ENCODE measurements around the gene FGF10. TPM values are rescaled to one million over a fixed set of nuclear protein-coding genes. Genes with fewer than 3 reads are reported as not detected.
A peak's percentile ranks its signal among the peaks of the same experiment; 100 is the strongest.

FGF10 gene
- total RNA-seq (10 to 100 TPM in 3 of 5 donors, 1 to 10 TPM in 1, not detected in 1; 3.5 to 31.2 (median 19.9) TPM), polyA plus RNA-seq (10 to 100 TPM in 1 of 3 donors, 1 to 10 TPM in 2; 1.4 to 13.6 (median 5.4) TPM)
- long read RNA-seq, donor 1, partial matches to known transcripts = 0 of 2 reads
- long read RNA-seq, donor 1, other reads (novel, unspliced or antisense) = 0 of 2 reads
- long read RNA-seq, donor 2 = 0 reads
- long read RNA-seq, donor 3 = 0 reads
- long read RNA-seq, donor 4, partial matches to known transcripts = 0 of 2 reads
- long read RNA-seq, donor 4, other reads (novel, unspliced or antisense) = 0 of 2 reads
- long read RNA-seq, donor 5, partial matches to known transcripts = 0 of 1 reads
- long read RNA-seq, donor 5, other reads (novel, unspliced or antisense) = 0 of 1 reads
- long read RNA-seq, donor 6, partial matches to known transcripts = 0 of 5 reads
- long read RNA-seq, donor 6, other reads (novel, unspliced or antisense) = 0 of 5 reads
- long read RNA-seq, donor 7, transcript FGF10-201 (3 exons, 2,193 nt) = major isoform, 5 of 5 reads
- long read RNA-seq, donor 7, partial matches to known transcripts = 0 of 5 reads
- long read RNA-seq, donor 7, other reads (novel, unspliced or antisense) = 0 of 5 reads
- long read RNA-seq, donor 8, partial matches to known transcripts = 0 of 2 reads
- long read RNA-seq, donor 8, other reads (novel, unspliced or antisense) = 0 of 2 reads
- long read RNA-seq, donor 9 = 0 reads
- long read RNA-seq, donor 10 = 0 reads

GRCh38 chr5:44389090-44389822, at the start of gene FGF10:
TSS of gene FGF10 (minus strand) at chr5:44389420. CDS start at chr5:44388682, 738 bp downstream.
- Histone ChIP-seq H3K27me3 (peaks cover 0 to 42% (median 36%) of the 10 kb centered on the region in 3 donors), H3K9me3 (no peaks in the 10 kb centered on the region), H3K36me3 (no peaks in the 10 kb centered on the region), H3K4me1 (peaks cover 6 to 33% (median 19%) of the 10 kb centered on the region in 4 donors), H3K4me3 (peak within 1 kb of the TSS; percentile 48 to 57 (median 52)), H3K27ac (peak within 1 kb of the TSS in 4 of 5 donors; percentile 64 to 76 (median 74))
- 2 to 4% (median 3%) methylated on average over 33 to 35 of the region's 35 CpGs for WGBS, 5 donors
- no peak for TF ChIP-seq POLR2AphosphoS5 (IDR thresholded peaks at IDR 0.05)
- no peak for TF ChIP-seq POLR2A (IDR thresholded peaks at IDR 0.05)
- TF ChIP-seq EP300 (IDR thresholded peaks at IDR 0.05) = no peak
- TF ChIP-seq CTCF (IDR thresholded peaks at IDR 0.05) = no peak
- intact Hi-C loops (cut with DNase I; ENCODE audit: low total_unique reads) = no loop called here
- DNase-seq = peak in 1 of 2 donors; percentile 77

- Histone ChIP-seq H3K9me3 (no peaks in the 10 kb centered on the region), H3K4me1 (no peaks in the 10 kb centered on the region), H3K4me3 (no peak overlapping the region), H3K36me3 (no peaks in the 10 kb centered on the region), H3K27me3 (no peaks in the 10 kb centered on the region), H3K27ac (no peak overlapping the region)
- no peak for DNase-seq
- TF ChIP-seq CTCF (IDR thresholded peaks at IDR 0.05) (no peak), POLR2AphosphoS5 (IDR thresholded peaks at IDR 0.05) (no peak), POLR2A (IDR thresholded peaks at IDR 0.05) (no peak), EP300 (IDR thresholded peaks at IDR 0.05) (no peak)
- intact Hi-C loops (cut with DNase I; ENCODE audit: low total_unique reads) = no loop called here
- WGBS, 5 donors = 83 to 91% (median 87%) methylated on average over 1 of the region's 1 CpG
These were observed 37.7 kb upstream of the FGF10 start for GRCh38 chr5:44426944-44427343.

- 69 to 88% (median 86%) methylated on average over 3 of the region's 3 CpGs for WGBS, 5 donors
- intact Hi-C loops (cut with DNase I; ENCODE audit: low total_unique reads) = no loop called here
- H3K4me1 ChIP-seq = no peaks in the 10 kb centered on the region
- H3K27ac ChIP-seq = no peak overlapping the region
- no peaks in the 10 kb centered on the region for H3K9me3 ChIP-seq
- no peak overlapping the region for H3K4me3 ChIP-seq
- no peaks in the 10 kb centered on the region for H3K27me3 ChIP-seq
- no peak for DNase-seq
- no peaks in the 10 kb centered on the region for H3K36me3 ChIP-seq
- TF ChIP-seq POLR2A (IDR thresholded peaks at IDR 0.05) (no peak), CTCF (IDR thresholded peaks at IDR 0.05) (no peak), EP300 (IDR thresholded peaks at IDR 0.05) (no peak), POLR2AphosphoS5 (IDR thresholded peaks at IDR 0.05) (no peak)
These were observed 23.1 kb upstream of the FGF10 start for GRCh38 chr5:44412286-44412685.

- no peak for TF ChIP-seq CTCF (IDR thresholded peaks at IDR 0.05)
- TF ChIP-seq POLR2AphosphoS5 (IDR thresholded peaks at IDR 0.05) = no peak
- no peak for TF ChIP-seq EP300 (IDR thresholded peaks at IDR 0.05)
- no peak for TF ChIP-seq POLR2A (IDR thresholded peaks at IDR 0.05)
- Histone ChIP-seq H3K9me3 (no peaks in the 10 kb centered on the region), H3K36me3 (no peaks in the 10 kb centered on the region), H3K4me3 (no peak overlapping the region), H3K4me1 (no peaks in the 10 kb centered on the region), H3K27me3 (no peaks in the 10 kb centered on the region), H3K27ac (no peak overlapping the region)
- intact Hi-C loops (cut with DNase I; ENCODE audit: low total_unique reads) = no loop called here
- WGBS, 5 donors = 69 to 91% (median 74%) methylated on average over 2 of the region's 2 CpGs
- DNase-seq = no peak
These were observed 12.9 kb upstream of the FGF10 start for GRCh38 chr5:44402084-44402483.

Data from stomach (tissue), 19 donors.